Dedifferentiated amniotic fluid mesenchymal stem cell (primary cell): ENCODE data around the gene KLHDC1.
"Not testable (repeated sequence)": the region's sequence is repeated elsewhere in the genome, so short reads cannot be mapped to it uniquely, and the experiment has no call there.

Experiments used
- DNase-seq: peaks from one replicate; pipeline ENCODE4 v3.0.0-alpha.2; 2016; ENCODE audit errors: extremely low spot score

The KLHDC1 gene

DNA sequence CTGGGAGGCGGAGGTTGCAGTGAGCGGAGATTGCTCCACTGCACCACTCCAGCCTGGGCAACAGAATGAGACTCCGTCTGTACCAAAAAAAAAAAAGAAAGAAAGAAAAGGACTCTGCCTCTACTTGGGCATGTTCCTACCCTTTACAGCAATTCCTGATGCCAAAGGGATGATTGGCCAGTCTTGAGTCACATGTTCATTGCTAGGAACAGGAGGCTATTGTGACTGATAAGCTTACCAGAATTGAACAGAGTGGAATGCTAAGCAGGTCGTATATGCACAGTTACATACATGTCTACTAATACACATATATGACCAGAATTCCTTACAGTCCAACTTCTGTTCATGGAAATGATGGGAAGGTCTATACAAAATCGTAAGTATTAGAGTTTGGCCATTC is 34.3 kb downstream of the KLHDC1 start:
- no peak for DNase-seq

DNA sequence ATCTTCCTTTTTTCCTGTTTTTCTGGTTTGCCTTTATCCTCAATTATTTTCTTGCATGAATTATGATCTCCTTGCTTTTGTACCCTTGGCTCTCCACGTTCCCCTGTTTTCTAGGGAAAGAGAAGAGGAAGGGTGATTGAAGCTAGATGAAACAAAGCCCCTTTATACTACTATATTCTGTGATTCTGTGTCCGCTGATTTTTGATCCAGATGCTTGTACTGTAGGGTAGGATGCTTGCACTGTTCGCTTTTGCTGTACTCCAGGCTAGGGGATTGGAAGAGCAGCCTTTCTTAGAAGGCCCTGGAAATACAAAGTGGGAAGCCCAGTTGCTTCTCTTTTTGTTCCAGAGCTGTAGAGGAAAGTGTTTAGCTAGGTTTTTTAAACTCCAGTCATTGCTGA is 40.0 kb downstream of the KLHDC1 start:
- no peak for DNase-seq

DNA sequence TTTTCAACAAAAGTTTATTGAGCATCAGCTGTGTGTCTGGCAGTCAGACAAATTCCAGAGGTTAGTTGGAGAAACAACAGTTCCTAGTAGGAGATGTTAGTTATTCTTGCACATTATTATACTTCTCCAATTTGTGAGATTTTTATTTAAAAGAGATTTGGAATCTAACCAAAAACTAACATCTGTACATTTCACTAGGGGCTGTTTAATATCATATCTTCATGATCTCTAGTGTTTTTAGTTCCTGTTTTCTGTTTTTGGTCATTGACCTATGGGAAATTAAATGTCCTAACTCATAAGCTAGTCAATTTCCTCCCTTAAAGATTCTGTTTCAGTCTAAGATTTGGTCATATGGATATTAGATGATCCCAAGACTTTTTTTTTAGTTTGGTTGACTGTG is 40.9 kb downstream of the KLHDC1 start:
- no peak for DNase-seq

DNA sequence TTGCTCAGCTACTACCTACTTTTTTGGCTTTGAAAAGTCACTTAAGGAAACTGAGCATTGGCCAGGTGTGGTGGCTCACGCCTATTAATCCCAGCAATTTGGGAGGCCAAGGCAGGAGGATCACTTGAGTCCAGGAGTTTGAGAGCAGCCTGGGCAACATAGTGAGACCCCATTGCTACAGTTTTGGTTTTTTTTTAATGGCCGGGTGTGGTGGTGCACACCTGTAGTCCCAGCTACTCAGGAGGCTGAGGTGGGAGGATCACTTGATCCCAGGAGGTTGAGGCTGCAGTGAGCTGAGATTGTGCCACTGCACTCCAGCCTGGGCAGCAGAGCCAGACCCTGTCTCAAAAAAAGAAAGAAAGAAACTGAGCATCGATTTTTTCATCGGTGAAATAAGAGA is 42.7 kb downstream of the KLHDC1 start:
- not testable (repeated sequence) for DNase-seq

DNA sequence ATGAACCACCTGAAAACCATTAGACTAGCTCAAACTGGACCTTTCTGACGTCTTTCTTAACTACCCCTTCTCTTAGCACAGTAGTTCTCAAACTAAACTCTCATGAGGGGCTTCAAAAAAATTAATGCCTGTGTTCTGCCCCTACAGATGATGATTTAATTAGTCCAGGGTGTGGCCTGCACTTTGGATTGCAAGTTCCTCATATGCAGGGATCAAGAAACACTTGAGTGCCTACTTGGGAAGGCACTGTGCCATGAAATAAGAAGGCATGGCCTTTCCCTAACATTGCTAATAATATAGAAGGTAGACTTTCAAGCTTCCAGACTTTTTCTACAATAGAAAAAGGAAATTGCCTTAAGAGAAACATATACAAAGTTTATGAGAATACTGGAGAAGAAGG is 52.3 kb downstream of the KLHDC1 start:
- no peak for DNase-seq

DNA sequence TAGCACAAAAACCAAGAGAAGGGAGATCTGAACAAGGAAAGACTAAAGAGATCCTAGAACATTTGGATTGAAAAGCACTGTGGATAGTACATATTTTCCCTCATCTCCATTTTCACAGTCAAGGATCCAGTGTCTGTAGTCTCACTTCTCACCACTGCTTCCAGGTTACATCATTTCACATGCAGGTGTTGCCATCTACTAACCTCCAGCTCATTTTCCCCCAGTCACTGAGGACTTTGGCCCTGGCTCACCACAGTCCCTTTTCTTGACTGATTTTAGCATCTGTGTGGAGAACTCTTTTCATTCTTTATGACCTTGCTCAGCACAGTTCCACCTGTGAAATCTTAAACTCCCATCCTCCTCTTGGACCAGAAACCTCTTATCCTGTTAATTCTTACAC is 53.6 kb downstream of the KLHDC1 start:
- DNase-seq: not testable (repeated sequence)

DNA sequence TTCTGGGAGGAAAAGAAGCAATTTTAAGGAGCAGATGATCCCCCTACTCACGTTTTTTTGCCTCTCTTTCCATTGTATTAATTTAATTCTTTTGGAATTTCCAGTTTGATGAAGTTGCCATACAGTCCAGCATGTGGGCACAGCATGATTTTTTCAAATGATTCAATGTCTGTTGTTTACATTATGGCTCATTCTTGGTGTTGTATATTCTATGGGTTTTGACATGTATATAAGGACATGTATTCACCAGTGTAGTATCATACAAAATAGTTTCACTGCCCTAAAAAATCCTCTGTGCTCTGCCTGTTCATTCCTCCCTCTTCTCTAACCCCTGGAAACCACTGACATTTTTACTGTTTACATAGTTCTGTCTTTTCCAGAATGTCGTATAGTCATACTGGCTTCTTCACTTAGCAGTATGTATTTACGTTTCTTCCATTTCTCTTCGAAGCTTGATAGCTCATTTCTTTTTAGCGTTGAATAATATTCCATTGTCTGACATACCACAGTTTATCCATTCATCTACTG is 61.7 kb downstream of the KLHDC1 start:
- no peak for DNase-seq

DNA sequence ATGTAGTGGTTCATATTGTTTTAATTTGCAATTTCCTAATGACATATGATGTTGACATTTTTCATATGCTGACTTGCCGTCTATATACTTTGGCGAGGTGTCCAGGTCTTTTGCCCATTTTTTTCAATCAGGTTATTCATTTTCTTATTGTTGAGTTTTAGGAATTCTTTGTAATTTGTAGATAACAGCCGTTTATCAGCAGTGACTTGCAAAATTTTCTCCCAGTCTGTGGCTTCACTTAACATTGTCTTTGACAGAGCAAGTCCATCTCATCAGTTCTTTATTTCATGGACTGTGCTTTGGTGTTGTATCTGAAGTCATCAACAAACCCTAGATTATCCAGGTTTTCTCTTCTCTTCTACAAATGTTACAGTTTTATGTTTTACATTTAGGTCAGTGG is 62.5 kb downstream of the KLHDC1 start:
- DNase-seq: no peak

DNA sequence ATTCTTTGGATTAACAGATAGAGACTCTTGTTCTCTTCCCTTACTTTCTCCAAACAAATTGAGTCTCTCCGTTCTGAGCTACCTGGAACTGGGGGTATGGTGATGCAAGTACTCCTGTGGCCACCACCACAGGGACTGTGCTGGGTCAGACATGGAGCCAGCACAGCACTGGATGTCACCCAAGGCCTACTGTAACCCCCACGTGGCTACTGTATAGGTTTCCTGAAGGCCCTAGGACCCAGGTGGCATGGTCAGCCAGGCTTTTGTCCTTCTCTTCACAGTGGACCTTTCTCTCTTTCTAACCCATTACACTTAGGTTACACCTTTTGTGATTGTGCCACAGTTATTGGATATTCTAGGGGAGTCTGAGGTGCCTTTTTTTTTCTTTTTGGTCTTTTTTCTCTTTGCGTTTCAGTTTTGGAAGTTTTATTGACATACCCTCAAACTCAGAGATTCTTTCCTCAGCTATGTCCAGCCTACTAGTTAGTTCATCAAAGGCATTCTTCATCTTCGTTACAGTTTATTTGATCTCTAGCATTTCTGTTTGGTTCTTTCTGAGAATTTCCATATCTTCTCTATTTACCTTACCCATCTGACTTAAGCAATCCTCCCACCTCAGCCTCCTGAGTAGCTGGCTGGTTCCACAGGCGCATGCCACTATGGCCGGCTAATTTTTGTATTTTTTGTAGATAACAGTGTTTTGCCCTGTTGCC is 69.1 kb downstream of the KLHDC1 start:
- DNase-seq: no peak

DNA sequence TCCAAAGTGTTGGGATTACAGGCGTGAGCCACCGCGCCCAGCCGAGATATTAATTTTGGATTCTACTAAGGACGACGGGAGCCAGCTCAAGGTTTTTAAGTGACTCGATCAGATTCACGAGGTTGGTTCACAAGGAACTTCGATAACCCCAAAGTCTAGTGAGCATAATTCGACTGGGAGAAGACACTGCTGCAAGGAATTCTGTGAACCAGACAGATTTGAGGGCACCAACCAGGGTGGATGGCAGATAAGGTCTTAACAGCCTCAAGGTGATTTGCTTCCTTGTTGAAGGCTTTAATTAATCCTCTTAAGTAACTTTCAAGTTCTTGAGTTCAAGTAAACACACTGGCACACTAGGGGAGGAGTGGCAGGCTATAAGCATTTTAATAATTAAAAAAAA is 73.9 kb downstream of the KLHDC1 start:
- no peak for DNase-seq

DNA sequence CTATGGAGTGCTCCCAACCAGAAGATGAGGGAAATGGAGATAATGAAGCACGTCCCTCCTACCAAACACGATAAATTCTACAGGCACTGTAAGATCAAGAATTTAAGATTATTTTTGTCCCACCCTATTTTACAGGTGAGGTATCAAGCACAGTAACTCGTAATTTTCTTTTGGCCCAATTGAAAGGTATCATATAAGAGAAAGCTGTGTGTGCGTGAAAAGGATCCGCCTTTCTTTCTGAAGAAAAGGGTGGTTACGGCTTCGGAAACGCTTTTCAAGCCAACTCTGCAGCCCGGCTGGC is 74.3 kb downstream of the KLHDC1 start:
- no peak for DNase-seq

DNA sequence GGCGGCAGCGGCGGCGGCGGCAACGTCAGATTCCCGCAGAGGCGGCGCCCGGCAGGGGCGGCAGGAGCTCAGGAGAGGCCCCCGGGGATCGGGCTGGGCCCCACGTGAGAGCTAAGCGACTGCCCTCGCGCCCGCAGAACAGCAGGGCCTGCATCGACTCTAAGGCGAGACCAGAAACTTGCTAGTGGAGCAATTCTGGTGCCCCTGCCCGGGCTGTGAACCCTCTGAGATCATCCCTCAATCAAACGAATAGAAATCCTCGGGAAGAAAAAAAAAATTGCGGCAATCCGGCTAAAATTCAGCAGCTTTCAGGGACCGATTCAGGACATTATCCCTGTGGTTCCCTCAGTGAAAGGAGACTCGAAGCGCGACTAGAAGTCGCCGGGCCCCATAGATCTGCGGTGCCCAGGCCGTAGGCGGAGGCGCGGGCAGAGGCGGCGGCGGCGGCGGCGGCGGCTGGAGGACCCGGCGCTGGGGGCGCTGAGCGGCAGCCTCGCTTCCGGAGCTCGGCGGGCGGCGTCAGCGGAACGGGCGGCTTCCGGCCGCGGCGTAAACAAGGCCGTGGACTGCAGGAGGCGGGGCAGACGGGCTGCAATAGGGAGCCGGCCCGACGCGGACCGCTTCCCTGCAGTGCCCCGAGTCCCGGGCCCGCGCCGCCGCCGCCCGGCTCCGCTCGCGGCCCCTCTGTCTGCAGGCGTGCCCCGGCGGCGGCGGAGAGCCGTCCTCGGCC is 74.8 kb downstream of the KLHDC1 start, which contains the start of gene KLHDC2:
Gene KLHDC2 (plus strand): TSS at position 583 of the 730 bp plus-strand sequence. CDS start 316 bp downstream, outside the sequence.
- peak; percentile 81 for DNase-seq

DNA sequence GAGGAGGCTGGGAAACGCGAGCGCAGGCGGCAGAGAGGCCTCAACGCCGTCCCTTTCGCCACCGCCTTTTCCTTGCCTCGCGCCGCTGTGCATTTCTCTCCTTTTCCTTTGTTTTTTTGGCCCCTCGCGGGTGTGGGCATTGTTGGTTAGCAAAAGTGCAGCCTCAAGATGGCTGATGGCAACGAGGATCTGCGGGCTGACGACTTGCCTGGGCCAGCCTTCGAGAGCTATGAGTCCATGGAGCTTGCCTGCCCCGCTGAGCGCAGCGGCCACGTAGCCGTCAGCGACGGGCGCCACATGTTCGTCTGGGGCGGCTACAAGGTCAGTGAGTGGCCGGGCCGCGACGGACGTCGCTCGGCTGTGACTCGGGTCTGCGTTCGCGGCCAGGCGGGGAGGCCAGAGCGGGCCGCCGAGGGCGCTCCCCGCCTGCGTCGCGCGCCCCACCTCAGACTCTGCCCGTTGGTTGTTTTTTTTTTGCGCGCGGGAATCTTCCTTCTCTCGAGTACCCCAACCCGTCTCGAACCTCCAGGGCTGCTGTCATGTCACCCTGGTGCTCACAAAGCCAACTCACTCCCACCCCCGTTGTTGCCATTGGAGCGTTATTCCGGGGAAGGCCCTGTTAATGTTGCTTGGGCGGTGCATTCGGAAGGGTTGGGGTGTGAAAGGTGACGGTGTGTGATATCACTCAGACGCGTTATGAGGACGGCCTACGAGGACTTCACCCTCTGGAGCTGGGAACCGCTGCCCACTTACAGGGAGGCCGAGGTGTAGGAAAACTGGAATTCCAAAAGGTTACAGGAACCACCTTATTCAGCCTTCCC is 75.6 kb downstream of the KLHDC1 start:
- DNase-seq: no peak

DNA sequence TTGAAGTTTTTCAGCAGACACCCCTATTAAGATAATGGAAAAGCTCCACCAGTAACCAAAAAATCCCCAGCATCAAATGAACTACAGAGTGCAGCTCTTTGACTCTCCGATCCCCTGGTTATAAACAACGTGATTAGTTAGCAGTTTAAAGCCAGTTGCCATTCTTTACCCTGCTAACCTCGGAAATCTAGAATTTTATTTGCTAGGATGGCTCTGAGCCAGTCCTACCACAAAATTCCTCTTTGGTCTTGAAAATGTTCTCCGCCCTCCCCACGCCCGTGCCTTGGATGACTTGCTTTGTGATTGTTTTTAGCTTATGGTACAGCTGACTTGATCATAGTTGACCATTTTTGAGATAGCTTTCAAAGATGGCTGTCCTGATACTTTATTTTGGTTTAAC is 76.3 kb downstream of the KLHDC1 start:
- DNase-seq: peak; percentile 47

DNA sequence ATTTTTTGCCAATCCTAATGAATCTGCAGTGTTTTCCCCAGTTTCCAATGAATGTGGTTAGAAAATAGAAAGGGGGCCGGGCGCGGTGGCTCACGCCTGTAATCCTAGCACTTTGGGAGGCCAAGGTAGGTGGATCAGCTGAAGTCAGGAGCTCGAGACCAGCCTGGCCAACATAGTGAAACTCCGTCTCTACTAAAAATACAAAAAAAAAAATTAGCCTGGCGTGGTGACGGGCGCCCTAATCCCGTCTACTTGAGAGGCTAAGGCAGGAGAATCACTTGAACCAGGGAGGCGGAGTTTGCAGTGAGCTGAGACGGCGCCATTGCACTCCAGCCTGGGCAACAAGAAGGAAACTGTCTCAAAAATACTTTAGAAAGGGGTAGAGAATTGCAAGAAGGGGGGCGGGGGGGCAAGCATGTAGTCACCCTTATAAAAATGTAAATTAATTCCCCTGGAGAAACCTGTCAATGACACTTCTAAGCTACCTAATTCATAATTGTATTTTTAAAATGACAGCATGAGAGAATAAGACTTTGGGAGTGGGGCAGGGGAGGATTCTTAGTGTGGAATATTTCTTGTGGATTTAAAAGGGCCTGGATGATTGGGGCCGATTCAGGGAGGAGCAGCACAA is 76.8 kb downstream of the KLHDC1 start:
- no peak for DNase-seq

DNA sequence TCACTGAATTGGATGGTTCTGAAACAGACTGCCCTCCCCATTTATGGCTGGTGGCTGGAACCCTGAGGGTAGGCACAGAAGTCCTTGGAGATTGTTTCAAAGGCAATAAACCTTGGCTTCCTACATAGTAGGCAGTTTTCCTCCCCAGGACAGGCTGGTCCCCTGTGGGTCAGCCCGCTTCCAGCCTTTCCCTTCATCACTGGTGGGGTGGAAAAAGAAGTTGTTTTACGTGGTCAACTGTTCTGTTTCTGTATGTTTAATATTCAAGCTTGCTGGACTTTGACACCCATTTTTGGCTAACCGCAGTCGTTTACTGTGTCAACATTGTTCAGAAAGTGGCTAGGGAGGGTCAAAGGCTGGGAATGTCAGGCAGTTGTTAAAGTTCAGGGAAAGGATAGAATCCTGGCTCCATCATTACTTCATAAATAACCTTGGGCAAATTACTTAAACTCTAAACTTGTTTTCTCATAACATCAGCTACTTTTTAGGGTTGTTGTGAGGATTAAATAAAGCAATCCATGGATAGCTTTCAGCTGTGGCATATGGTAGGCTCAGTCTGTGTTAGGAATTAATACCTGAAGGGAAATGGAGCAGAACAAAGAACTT is 77.4 kb downstream of the KLHDC1 start:
- no peak for DNase-seq

DNA sequence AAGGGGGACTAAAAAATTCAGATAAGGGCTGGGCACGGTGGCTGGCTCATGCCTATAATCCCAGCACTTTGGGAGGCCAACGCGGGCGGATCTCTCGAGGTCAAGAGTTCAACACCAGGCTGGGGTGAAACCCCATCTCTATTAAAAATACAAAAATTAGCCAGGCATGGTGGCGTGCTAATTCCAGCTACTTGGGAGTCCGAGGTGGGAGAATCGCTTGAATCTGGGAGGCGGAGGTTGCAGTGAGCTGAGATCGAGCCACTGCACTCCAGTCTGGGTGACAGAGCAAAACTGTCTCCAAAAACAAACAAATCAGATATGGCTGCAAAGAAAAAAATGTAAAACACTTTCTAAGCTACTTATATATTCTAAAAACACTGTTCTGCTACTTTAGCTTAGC is 78.8 kb downstream of the KLHDC1 start:
- DNase-seq: not testable (repeated sequence)

DNA sequence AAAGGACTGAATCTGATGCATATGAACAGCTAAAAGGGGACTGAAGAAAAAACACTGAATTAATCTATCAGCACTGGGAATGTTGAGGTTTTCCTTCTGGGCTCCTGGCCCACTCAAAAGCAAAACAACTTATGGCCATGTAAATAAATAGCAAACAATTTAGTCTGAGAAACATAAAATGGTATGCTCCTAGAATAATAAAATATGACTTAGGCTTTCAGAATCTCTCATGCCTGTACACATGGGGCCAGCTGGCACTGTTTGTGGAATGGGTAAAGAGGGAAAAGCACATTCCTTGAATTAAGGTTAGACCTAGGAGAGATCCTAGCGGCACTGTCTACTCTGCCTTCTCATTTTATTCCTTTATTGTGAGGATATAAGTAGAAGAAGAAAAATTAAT is 81.2 kb downstream of the KLHDC1 start:
- no peak for DNase-seq

DNA sequence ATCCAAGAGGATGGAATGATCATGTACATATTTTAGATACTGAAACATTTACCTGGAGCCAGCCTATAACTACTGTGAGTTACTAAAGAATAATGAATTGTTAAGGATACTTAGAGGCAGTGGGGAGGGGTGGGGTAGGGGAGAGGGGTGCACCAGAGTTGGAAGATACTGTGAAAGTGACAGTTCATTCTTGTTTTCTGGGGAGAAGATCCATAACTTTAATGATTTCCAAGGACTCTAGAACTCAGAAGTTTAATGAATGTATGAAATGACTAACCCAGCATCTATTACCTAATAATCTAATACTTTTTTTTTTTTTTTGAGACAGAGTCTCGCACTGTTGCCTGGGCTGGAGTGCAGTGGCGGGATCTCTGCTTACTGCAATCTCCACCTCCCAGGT is 85.5 kb downstream of the KLHDC1 start:
- DNase-seq: no peak

DNA sequence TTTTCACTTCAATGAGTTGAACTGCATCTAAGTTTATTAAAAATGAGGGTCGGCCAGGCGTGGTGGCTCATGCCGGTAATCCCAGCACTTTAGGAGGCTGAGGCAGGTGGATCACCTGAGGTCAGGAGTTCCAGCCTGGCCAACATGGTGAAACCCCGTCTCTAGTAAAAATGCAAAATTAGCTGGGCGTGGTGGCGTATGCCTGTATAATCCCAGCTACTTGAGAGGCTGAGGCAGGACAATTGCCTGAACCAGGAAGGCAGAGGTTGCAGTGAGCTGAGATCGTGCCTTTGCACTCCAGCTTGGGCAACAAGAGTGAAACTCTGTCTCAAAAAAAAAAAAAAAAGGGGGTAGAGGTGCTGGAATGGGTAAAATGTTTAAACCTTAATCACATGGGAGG is 88.1 kb downstream of the KLHDC1 start:
- DNase-seq: not testable (repeated sequence)

DNA sequence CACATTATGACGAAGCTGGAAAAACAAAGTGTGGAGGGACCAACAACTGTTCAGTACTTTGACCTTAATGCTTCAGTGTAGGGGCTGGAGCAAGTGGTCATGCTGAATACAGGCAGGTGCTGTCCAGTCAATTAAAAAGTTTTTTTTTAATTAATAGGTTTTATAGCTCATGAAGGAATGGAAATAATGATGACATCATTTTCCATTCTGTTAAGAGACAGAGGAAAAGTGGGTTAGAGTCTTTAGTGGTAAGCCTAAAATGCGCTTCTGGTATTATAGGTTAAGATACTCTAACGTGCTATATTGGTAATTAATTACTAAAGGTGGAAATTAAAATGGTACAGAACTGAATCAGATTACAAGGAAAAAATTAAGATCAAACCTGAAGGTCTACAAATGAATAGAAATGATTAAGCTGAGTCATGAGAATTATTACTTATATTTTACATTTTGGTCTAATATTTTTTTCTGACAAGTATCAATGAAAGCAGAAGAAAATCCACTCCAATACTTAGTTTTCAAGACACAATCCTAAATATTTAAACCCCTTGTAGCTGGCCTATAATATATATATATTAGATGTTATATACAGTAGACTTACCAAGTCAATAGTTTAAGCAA is 90.6 kb downstream of the KLHDC1 start:
- no peak for DNase-seq
